AG09319 (cell line): Measurements from ENCODE around the gene KIRREL3.

Experiments
- DNase-seq: peaks from one replicate; pipeline ENCODE4 v3.0.0-alpha.2; 2010; ENCODE audit warnings: low read depth; ENCODE audit errors: extremely low read depth
- CTCF ChIP-seq: IDR thresholded peaks from 2 replicates; pipeline ENCODE4 v1.5.1; 2011; ENCODE audit warnings: low read depth, mild to moderate bottlenecking, inconsistent platforms, low read length, moderate library complexity

KIRREL3 gene

GRCh38 chr11:126948563-126948962 is 52.0 kb downstream of the KIRREL3 start:
- no peak for DNase-seq
- TF ChIP-seq CTCF: no peak

GRCh38 chr11:126945319-126945718 is 55.3 kb downstream of the KIRREL3 start:
- no peak for DNase-seq

GRCh38 chr11:126943316-126943715 is 57.3 kb downstream of the KIRREL3 start:
- no peak for DNase-seq
- no peak for TF ChIP-seq CTCF

More at GRCh38 chr11:126945319-126945718, 55.3 kb downstream of the KIRREL3 start:
- no peak for TF ChIP-seq CTCF

- TF ChIP-seq CTCF: no peak
- DNase-seq: no peak
Observed at GRCh38 chr11:126942146-126942545, 58.4 kb downstream of the KIRREL3 start.

GRCh38 chr11:126939552-126939951 is 61.0 kb downstream of the KIRREL3 start:
- no peak for TF ChIP-seq CTCF
- no peak for DNase-seq

GRCh38 chr11:126938718-126939117 is 61.9 kb downstream of the KIRREL3 start:
- no peak for DNase-seq
- TF ChIP-seq CTCF: no peak

- no peak for DNase-seq
- no peak for TF ChIP-seq CTCF
Observed at GRCh38 chr11:126930091-126930841, 70.3 kb downstream of the KIRREL3 start.
